Fibroblast of skin of back (primary cell): Measurements from ENCODE around the gene PRELID2.
A peak's percentile ranks its signal among the peaks of the same experiment; 100 is the strongest.
"Not testable (repeated sequence)": the region's sequence is repeated elsewhere in the genome, so short reads cannot be mapped to it uniquely, and the experiment has no call there.

Experiments
- DNase-seq: peaks from one replicate; pipeline ENCODE4 v3.0.0-alpha.2; 2013

PRELID2 gene

DNA sequence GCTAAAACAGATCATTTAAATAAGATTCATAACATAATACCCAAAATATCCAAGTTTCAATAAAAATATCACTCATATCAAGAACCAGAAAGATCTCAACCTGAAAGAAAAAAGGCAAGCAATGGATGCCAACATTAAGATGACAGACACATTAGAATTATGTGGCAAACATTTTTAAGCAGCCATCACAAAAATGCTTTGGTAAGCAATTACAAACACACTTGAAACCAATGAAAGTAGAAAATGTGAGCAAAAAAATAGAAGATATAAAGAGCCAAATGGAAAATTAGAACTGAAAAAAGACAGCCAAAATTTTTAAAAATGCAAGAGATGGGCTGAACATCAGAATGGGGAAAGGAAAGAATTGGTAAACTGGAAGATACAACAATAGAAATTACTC, 96.9 kb downstream of the PRELID2 start:
- DNase-seq = no peak

GRCh38 chr5:145737578-145737977, 97.6 kb downstream of the PRELID2 start:
- no peak for DNase-seq

DNA sequence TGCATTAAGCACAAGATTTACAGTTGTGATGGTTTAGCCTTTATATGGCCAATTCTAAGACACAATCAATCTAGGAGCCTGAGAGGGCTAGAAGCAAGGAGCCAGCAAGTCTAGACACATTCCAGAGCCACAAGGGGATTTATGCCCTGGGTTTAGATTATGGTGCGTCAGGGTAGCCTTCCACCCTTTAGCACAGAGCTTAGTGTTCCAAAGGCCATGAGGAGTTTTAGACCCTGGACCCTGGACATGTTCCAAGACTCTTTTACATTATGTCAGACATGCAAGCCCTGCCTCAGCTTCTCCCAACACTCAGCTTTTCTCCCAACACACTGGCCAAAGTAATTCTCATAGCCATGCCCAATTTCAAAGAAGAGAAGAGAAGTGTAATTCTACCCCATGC, 105.2 kb downstream of the PRELID2 start:
- DNase-seq = not testable (repeated sequence)

GRCh38 chr5:145723516-145723915, 111.6 kb downstream of the PRELID2 start:
- DNase-seq = no peak

GRCh38 chr5:145718956-145719355, 116.2 kb downstream of the PRELID2 start:
- DNase-seq = peak; percentile 34

DNA sequence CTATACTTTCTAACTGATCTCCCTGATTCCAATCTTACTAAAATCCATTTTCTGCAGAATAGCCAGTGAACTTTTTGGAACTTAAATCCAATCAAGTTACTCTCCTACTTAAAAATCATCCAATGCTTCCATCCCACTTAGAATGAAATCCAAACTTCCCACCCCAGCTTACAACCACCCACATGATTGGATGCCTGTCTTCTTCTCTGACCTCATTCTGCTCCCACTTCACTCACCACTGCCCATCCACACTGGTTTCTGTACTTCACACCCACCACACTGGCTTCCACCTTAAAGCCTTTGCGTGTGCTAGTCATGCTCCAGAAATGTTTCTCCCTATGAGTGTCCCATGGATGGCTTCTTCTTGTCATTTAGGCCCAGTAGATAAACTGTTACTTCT, 119.7 kb downstream of the PRELID2 start:
- DNase-seq = no peak

DNA sequence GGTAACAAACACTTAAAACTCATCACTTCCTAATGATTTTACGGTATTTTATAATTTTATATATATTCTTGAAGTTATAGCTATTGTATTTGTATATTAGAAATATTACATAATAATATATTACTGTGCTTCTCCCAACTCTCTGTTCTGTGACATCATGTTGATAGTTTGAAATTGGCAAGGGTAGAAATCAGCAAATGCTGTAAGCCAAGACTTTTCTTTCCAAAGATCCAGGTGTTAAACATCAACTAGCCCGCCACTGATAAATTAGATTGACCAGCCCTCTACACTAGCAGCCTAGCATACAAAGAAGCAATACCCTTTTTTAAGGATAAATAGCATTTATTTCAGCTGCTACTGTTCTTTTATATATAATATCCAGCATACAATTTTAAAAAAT, 122.9 kb downstream of the PRELID2 start:
- no peak for DNase-seq

DNA sequence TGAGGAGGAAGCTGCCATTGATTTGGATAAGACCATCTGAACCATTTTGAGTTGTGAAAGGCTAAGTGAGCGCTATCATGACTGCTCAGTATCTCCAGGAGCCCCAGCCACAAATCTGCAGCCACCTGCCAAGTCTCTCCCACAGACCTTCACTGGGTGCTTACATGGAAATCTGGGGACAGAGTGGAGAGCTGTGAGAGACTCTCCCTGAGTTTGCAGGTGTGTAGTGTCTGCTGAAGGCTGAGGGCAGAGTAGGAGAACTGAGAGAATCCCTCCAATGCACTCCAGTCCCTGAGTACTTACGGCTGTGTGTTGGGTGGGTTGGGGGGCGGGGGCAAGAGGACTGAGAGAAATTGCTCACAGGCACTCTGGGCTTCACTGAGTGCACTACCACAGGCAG, 123.7 kb downstream of the PRELID2 start:
- DNase-seq = no peak
